Muscle of back (tissue), 11 donors: ENCODE data around the gene CDH4. TPM values are rescaled to one million over a fixed set of nuclear protein-coding genes. Genes with fewer than 3 reads are reported as not detected.
A peak's percentile ranks its signal among the peaks of the same experiment; 100 is the strongest.

Experiments
- DNase-seq, 3 donors: peaks; one replicate each; pipeline versions ENCODE4 v3.0.0 to v3.0.0-alpha.2; 2013
- polyA plus RNA-seq, 10 donors: library from polyadenylated mRNA; unstranded; fragments of 120-200 nt; gene quantifications; one replicate each; pipeline ENCODE4 v1.2.1, GENCODE V29; 2013; ENCODE audit not compliant: insufficient read length in 10 of 10

Gene CDH4
- polyA plus RNA-seq, 10 donors: 0.74 to 2.0 (median 1.1) TPM

DNA sequence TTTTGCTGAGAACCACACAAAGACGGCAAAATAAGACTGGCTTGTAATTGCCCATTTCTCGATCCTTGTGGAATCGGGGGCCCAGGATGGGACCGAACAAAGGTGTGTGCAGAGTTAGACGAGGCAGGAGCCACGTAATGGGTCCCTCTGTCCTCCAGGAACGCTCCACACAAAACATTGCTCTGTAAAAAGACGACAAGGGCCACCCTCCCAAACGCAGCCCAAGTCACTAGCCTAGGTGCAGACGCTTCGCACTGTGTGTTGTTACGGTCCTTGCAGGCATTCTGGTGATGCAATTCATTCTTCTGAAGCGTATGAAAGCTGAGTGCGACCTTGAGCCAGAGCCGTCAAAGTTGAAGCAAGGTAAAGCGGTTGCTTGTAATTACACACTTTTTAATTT is 450.2 kb downstream of the CDH4 start:
- no peak for DNase-seq

DNA sequence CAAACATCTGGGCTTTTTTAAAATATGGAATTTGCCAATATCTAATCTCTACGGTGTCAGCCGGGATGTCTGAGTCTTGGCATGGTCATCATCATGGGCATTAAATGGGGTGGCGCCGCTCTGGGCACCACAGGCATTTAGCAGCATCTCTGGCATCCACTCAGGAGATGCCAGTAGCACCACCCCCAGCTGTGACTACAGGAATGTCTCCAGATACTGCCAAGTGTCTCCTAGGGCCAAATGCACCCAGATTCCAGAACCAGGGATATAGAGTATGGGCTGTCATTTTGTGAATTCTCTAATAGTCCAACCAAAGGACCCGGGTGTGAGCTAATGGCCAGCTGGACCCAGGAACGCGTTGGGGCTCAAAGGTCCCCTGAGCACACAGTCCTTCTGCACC is 452.6 kb downstream of the CDH4 start:
- no peak for DNase-seq

DNA sequence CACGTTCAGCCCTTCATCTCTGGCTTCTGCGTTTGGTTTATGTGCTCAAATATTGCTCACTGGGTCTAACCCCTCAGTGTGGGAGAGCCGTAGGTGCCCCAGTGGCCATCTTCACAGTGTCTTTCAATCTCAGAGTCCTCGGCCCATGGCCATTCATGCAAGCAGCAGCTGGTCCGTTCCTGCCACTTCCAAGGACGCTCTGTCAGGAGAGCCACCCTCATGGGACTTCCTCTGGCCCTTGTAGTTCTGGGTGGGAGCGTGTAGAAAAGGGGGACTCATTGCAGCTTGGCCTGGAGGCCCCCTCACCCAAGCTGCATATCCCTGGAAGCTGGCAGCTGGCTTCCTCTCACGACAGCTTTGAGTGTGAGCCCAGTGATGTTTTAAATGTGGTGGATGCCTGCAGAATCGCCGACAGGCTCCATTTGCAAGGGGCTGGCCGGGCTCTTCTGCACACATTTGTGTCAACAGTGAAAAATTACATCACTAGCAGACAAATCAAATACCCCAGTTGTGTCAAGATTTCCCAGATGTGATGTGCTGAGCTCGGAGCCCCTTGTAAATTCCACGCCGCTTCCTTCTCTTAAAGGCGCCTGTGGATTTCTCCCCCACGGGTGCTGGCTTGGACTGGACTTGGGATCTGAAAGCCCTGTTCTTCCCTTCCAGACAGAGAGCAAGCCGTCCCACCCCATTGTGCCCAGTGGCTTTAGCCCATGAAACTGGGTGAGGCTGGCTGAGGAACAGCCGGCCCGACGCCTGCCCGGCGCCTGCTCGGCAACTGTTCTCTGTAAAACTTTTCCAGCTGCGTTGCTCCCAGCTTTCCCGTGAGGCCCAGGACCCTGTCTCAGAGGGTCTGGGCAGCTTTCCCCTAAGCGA is 453.6 kb downstream of the CDH4 start:
- no peak for DNase-seq

DNA sequence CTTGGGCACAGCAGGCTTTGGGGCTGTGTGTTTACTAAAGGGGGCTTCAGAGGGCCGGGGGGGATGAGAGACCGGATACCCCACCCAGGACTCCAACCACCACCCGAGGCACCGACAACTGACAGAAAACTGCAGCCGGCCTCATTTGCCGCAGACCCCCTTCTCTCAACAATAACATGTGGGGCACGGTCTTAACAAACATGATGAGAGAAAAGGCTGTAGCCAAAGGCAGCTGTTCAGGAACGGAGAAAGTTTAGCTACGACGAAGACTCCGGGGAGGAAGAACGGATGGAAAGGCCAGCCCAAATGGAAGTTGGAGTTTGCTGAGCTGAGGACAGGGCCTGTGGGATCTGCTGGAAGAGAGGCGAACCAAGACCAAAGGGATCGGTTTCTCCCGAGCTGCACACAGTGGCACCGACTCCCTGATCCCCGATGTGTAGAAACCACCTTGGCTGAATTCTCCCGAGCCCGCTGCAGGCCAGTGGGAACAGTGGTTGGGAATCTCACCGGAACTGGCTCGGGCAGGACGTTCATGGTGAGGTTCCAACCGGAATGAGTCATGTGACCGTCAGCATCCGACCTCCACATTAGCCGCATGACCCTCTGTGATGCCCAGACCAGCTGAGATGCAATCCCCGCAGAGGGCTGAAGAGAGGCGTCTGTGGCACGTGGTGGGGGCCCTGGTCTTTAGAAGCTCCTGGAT is 454.3 kb downstream of the CDH4 start:
- no peak for DNase-seq

DNA sequence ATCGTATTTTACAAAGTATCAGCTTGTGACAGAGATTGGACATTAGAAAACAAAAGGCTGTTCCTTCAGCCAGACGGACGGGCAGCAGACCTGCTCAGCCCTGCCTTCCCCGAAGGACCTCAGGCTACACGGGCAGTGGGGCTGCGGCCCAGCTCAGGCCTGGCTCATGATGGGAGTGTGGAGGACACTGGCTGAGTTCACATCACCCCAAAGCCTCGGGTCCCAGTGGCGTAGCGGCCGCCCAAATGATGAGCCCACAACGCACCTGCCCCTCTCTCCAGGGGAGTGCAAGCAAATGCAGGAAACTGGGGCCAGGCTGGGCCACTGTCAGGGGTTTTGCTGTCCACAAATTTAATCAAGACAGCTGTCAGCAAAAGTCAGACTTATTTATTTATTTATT is 456.8 kb downstream of the CDH4 start:
- no peak for DNase-seq

DNA sequence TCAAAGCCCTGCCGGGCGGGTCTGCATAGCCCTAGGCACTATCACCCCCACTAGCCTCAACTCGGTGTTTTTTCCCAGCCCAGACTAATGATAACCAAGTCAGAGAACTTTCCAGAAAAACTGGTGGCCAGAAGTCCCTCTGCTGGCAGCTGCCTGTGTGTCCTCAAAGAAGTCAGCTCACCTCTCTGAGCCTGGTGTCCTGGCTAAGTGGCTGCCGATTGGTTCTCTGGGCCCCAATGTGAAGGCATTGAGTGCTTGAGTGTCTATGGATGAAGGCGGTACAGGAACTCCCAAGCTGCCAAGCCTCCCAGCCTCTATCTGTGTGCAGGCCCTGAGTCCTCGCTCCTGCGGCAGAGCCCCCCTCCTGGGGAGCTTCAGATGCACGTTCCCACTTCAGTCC is 458.0 kb downstream of the CDH4 start:
- DNase-seq: no peak

DNA sequence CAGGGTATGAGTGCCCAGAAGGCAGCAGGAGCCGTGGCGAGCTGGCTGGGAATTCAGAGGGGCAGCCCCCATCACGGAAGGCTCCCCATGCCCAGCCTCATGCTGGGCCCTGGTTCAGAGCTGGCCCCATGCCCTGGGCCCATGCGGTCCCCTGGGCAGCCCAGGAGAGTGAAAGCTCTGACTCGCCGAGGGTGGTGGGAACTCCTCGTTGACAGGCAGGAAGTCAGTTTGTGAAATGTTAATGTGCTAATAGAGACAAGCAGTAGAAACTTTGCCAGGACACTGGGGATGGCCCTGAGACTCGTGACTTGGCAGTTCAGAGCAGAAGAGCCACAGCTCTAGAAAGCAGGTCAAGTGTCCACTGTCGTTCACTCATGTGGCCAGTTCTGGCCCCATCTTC is 460.6 kb downstream of the CDH4 start:
- DNase-seq: no peak

DNA sequence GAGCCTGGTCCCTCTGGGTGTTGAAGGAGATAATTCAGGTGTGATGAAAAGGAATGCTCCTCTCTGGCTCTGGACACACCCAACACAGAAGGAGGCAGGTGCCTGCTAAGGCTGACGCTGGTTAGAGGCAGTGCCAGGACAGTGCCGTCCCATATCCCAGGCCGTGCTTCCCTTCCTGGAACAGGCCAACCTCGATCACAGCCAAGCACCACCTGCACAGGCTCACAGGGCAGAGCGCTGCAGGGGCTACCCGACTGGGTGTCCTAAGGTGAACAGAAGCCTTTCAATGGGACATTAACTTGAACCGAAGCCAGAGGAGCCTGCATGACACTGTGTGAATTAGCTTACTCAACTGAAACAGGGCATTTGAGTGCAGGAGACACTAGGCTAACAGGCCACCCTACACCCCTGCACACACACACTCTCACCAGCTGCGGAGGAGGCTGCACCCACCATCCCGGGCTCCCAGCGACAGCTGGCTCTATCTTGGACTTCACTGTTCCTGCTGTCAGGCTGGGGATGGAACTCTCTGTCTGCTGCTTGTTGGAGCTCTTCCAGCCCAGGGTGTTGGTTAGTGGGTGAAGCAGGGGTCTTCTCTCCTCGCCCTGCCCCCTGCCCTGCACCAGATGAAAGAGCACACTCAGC is 466.4 kb downstream of the CDH4 start:
- no peak for DNase-seq

DNA sequence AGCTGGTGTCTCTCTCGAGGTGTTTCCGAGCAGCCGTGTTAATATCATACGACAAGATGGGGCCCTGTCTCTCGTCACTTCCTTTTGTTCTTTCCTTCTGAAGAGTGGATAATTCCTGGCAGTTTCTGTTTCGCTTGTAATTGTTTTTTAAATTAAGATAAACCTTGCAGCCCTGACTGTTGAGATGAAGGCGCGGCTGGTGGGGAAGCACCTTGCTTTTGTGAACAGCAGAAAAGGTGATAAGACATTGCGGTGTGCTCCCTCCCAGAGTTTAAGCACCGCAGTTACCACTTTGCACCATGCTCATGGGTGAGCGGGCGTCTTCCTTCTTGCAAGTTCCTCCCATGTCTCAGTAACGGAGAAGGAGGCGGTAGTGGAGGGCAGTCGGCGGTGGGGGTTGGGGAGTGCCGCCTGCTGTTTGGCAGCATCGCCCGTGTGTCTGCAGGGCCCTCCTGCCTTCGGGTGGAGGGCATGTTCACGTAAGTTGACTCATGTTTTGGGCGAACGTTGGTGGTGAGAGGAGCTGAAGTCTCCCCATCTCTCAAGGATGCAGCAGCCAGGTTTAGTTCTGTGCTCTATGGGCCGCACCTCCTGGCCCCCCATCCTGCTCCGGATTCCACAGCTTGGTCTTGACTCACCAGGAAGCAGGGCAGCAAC is 467.8 kb downstream of the CDH4 start:
- DNase-seq: no peak

DNA sequence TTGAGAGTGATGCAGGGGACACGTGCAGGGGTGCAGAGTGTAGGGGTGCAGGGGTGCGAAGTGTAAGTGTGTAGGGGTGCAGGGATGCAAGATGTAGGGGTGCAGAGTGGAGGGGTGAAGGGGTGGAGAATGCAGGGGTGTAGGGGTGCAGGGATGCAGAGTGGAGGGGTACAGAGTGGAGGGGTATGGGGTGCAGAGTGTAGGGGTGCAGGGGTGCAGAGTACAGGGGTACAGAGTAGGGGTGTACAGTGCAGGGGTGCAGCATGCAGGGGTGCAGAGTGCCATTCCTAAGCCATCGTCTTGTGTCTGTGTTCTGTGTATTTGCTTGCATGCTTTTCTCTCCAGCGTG is 468.3 kb downstream of the CDH4 start:
- no peak for DNase-seq

DNA sequence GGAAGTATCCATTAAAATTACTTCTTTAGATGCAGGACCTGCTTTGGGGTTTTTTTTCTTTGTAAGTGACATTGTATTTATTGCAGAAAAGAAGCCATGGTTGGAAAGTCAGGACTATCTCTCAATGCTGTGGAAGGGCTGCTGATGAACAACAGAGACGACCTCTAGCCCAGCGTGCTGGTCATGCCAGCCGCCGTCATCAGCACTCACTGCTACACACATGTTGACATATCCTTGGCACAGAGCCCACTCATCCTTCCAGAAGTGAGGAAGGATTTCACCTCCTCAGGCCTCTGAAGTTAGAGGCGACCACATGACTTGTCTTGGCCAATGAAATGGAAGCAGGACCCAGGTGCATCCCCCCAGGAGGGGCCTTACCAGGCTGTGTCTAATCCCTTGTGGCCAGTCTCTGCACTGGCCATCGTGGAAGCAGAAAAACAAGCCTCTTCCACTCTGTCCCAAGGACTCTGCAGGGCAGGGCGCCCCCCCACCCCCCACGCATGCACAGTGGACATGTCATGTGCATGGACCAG is 470.2 kb downstream of the CDH4 start:
- no peak for DNase-seq

DNA sequence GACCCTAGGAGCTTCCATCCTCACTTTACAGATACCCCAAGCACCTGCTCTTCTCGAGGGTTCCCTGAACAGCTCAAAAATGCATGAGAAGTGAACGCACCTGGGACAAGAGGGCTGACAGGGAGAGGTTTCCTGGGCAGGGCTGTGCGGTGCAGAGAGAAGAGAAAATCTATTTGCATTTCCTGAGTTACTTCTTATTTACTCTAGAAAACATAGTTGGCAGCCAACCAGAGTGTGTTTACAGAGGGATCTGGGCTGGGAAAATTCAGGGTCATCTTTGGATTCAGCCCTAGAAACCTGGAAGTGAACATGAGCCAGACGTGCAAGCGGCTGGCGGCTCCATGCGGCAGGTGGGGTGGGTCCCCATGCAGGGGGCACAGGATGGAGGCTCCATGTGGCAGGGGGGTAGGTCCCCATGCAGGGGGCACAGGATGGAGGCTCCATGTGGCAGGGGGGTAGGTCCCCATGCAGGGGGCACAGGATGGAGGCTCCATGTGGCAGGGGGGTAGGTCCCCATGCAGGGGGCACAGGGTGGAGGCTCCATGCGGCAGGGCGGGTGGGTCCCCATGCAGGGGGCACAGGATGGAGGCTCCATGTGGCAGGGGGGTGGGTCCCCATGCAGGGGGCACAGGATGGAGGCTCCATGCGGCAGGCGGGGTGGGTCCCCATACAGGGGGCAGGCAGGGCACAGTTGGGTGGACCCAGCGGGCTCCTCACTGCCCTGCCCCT is 471.6 kb downstream of the CDH4 start:
- no peak for DNase-seq

DNA sequence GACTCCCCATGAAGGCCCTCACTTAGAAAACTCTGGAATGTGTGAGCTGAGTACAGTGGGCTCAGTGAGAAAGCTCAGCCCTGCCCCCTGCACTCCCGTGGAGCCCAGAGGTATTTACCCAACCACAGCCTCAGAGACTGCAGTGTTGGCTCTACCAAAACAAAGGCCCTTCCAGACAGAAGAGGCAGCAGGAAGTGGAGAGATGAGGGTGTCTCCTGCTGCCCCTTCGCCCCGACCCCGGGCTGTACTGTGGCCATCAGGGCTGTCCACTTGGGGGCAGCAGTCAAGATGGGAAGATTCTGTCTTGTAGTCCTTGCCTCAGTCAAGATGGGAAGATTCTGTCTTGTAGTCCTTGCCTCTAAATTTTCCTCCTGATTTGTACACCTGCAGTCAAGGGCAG is 472.3 kb downstream of the CDH4 start:
- DNase-seq: no peak

DNA sequence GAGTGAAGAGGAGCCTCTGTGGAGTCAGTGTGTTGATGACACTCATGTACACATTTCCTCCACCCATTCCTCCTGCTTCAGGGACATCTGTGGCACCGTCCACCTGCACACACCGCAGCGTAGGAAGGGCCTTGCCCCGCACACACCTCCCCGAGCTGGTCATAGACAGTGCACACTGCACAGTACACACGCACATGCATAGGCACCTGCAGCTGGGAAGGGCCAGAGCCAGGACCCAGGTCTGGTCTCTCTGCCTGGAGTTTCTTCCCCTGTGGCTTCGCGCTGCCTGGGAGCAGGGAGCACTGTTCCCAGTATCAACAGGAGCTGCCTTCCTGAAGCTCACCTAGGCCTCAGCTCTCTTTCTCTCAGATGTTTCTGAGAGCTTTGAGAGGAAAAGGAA is 473.1 kb downstream of the CDH4 start:
- DNase-seq: no peak

DNA sequence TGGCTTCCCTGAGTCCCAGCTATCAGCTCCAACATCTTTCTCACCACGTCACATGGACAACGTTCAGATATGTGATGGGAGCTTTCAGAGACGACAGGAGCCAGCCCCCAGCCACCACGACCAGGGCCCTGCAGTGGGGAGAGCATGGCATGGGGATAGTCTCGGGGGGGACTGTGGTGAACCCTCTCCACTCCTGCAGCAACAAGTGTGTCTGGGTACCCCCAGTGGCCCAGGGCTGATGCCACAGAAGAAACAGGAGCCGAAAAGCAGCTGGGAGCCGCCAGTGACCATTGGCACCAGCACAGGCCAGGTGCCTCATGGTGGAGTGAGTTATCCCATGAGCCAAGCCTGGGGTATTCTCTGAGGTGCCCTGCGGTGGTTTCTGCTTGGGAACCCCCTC is 473.9 kb downstream of the CDH4 start:
- DNase-seq: no peak

DNA sequence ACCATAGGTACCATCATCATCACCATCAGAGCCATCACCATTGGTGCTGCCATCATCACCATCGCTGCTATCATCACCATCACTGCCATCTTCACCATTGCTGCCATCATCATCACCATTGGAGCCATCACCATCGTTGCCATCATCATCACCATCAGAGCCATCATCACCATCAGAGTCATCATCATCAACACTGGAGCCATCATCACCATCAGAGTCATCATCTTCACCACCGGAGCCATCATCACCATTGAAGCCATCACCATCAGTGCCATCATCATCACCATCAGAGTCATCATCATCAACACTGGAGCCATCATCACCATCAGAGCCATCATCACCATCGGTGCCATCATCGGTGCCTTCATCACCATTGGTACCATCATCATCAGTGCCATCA is 474.9 kb downstream of the CDH4 start:
- DNase-seq: no peak

DNA sequence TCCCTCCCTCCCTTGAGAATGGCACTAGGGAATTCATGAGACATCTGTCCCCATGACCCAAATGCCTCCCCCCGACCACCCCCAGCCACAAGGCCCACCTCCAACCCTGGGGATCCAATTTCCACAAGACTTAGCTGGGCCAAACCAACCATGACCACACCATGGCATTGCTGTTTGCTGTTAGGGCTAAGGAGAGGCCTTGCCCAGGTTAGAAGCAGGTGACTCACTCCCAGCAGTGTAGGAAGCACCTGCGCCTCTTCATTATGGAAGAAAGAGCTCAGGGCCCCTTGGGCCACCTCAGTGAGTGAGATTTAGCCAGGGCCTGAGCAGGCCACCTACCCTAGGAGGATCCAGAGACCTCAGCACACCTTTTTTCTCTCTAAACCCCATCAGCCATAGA is 475.7 kb downstream of the CDH4 start:
- DNase-seq: no peak

DNA sequence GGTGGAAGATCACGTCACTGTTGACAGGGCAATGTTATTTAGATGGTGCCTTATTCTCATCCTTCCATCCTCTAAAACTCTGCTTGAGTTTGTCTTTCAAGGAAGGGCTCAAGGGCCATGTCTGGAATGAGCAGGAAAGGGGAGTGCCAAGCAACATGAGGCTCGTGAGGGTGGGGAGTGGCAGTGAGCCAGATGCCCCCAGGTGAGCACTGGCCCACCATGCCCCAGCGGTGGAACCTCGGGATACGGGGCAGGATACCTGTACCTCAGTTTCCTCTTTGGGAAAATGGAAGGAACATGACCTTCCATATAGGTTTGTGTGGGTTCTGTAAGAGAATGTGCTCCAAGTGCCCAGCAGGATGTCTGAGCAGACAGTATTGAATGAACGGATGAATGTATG is 476.3 kb downstream of the CDH4 start:
- DNase-seq: no peak

DNA sequence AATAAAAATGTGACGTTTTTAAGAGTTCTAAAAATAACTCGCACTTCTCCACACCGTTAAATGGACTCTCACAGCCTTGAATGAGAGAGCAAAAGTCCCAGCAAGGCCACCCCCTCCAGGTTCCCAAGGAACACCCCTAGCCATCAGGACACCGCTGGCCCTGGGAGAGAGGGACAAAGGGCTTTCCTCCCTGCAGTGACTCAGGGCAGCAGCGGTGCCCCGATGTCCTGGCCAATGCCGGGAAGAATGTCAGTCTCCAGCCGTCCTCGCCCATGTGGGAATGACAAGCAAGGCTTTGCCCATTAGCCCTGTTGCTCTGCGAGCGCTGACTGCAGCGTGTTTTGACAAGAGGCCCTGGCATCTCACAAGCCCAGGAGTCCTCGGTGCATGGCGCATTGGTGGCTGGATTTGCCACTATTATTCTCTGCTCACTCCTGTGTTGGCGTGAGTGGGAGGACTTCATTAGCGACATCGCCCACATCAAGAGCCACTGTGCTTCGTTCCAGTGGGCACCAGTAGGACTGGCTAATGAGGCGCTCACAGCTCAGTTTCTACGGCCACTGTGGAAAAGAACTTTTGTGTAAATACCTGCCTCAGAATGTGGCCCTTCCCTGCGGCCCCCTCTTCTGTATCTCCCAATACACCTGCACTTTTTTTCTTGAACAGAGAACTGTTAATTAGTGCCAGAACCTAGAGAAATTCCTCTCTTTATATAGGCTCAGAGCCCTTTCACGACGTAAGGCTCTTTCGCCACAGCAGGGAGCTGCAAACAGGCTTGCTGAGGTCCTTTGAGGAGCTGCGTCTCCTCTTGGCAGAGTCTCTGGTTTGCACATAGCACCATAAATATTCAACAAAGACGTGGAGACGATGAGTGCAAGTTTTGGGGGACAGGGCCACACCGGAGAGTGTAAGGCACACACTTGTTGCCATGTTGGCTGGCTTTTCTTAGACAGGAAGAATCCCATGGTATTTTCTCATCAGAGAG is 477.0 kb downstream of the CDH4 start:
- peak in 1 of 3 donors; percentile 43 for DNase-seq
